ENCODE results near the gene PPM1F.
"Not testable (repeated sequence)": the region's sequence is repeated elsewhere in the genome, so short reads cannot be mapped to it uniquely, and the experiment has no call there.

Gene PPM1F

GRCh38 chr22:21943571-21944448 lies 8.8 kb downstream of the PPM1F start:
- in situ Hi-C loops (cut with MboI; ENCODE audit: low pct_unique_long_range_greater_than_20kb, low sequenced_read_pairs, unreplicated experiment): loop anchor here (10.0 kb wide), 2 partner anchors 209 to 239 kb away; partner anchors contain the start of gene YPEL1
- no peak for TF ChIP-seq CTCF (IDR thresholded peaks at IDR 0.05; ENCODE audit: extremely low read depth, insufficient read depth, missing control alignments)
- DNase-seq (ENCODE audit: low spot score): no peak

- TF ChIP-seq CTCF (IDR thresholded peaks at IDR 0.05; ENCODE audit: extremely low read depth, insufficient read depth, missing control alignments): no peak
- in situ Hi-C loops (cut with MboI; ENCODE audit: low pct_unique_long_range_greater_than_20kb, low sequenced_read_pairs, unreplicated experiment): loop anchor here (10.0 kb wide), 2 partner anchors 208 to 238 kb away; partner anchors contain the start of gene YPEL1
- DNase-seq (ENCODE audit: low spot score): no peak
These were observed 10.0 kb downstream of the PPM1F start for GRCh38 chr22:21942407-21943343.

- no peak for TF ChIP-seq CTCF (IDR thresholded peaks at IDR 0.05; ENCODE audit: extremely low read depth, insufficient read depth, missing control alignments)
- in situ Hi-C loops (cut with MboI; ENCODE audit: low pct_unique_long_range_greater_than_20kb, low sequenced_read_pairs, unreplicated experiment): loop anchor here (10.0 kb wide), 2 partner anchors 207 to 237 kb away; partner anchors contain the start of gene YPEL1
These were observed 10.7 kb downstream of the PPM1F start for GRCh38 chr22:21941921-21942320.

GRCh38 chr22:21940521-21940920 lies 12.1 kb downstream of the PPM1F start:
- TF ChIP-seq CTCF (IDR thresholded peaks at IDR 0.05; ENCODE audit: extremely low read depth, insufficient read depth, missing control alignments): no peak
- no peak for DNase-seq (ENCODE audit: low spot score)
- in situ Hi-C loops (cut with MboI; ENCODE audit: low pct_unique_long_range_greater_than_20kb, low sequenced_read_pairs, unreplicated experiment): loop anchor here (10.0 kb wide), 2 partner anchors 206 to 236 kb away; partner anchors contain the start of gene YPEL1

More at GRCh38 chr22:21941921-21942320, 10.7 kb downstream of the PPM1F start:
- no peak for DNase-seq (ENCODE audit: low spot score)

- DNase-seq (ENCODE audit: low spot score): not testable (repeated sequence)
- in situ Hi-C loops (cut with MboI; ENCODE audit: low pct_unique_long_range_greater_than_20kb, low sequenced_read_pairs, unreplicated experiment): loop anchor here (10.0 kb wide), 2 partner anchors 205 to 235 kb away; partner anchors contain the start of gene YPEL1
These were observed 12.7 kb downstream of the PPM1F start for GRCh38 chr22:21939935-21940334.

- TF ChIP-seq CTCF (IDR thresholded peaks at IDR 0.05; ENCODE audit: extremely low read depth, insufficient read depth, missing control alignments): no peak
- in situ Hi-C loops (cut with MboI; ENCODE audit: low pct_unique_long_range_greater_than_20kb, low sequenced_read_pairs, unreplicated experiment): no loop called here
- DNase-seq (ENCODE audit: low spot score): no peak
These were observed 13.2 kb downstream of the PPM1F start for GRCh38 chr22:21939461-21939913.
